Activated T-cell treated with anti-CD3 and anti-CD28 coated beads, Interleukin-2, amount 50 U/mL, for 72 hours (primary cell): Measurements from ENCODE around the gene MAP7D2. TPM values are rescaled to one million over a fixed set of nuclear protein-coding genes. Genes with fewer than 3 reads are reported as not detected.
A peak's percentile ranks its signal among the peaks of the same experiment; 100 is the strongest.

Experiments used
- ATAC-seq, 2 donors: fragments of 150-1000 bp; cut with Tn5 transposase; replicated peaks in 1 of 2; 2 replicates each; pipeline ENCODE4 v1.10.0; 2021; ENCODE audit warnings: moderate library complexity in 2 of 2, mild to moderate bottlenecking in 1 of 2
- DNase-seq, 2 donors: peaks; one replicate each; pipeline ENCODE4 v3.0.0; 2021 to 2022; ENCODE audit warnings: mixed read lengths in 1 of 2
- H3K27ac Mint-ChIP-seq: one replicate; pipeline ENCODE4 v1.8.0; 2022; ENCODE audit warnings: mild to moderate bottlenecking, moderate library complexity, mixed read lengths
- H3K27me3 Mint-ChIP-seq: one replicate; pipeline ENCODE4 v1.8.0; 2022; ENCODE audit warnings: low read depth, mixed read lengths
- H3K36me3 Mint-ChIP-seq, 2 donors: one replicate each; pipeline ENCODE4 v1.8.0; 2022; ENCODE audit warnings: mixed read lengths in 2 of 2, mild to moderate bottlenecking in 1 of 2; ENCODE audit not compliant: insufficient read depth in 2 of 2
- H3K4me1 Mint-ChIP-seq: one replicate; pipeline ENCODE4 v1.8.0; 2022; ENCODE audit warnings: low read depth, mixed read lengths
- H3K4me3 Mint-ChIP-seq, 2 donors: one replicate each; pipeline ENCODE4 v1.8.0; 2022; ENCODE audit warnings: mild to moderate bottlenecking in 2 of 2, mixed read lengths in 2 of 2, moderate library complexity in 2 of 2
- H3K9me3 Mint-ChIP-seq, 2 donors: one replicate each; pipeline ENCODE4 v1.8.0; 2022; ENCODE audit warnings: mixed read lengths in 2 of 2
- total RNA-seq, 2 donors: library from RNA; stranded (reverse); gene quantifications; one replicate each; pipeline ENCODE4 v1.2.3, GENCODE V29; 2022

MAP7D2 gene
- total RNA-seq, 2 donors from 2014 or later = 0.12 to 0.96 TPM

DNA sequence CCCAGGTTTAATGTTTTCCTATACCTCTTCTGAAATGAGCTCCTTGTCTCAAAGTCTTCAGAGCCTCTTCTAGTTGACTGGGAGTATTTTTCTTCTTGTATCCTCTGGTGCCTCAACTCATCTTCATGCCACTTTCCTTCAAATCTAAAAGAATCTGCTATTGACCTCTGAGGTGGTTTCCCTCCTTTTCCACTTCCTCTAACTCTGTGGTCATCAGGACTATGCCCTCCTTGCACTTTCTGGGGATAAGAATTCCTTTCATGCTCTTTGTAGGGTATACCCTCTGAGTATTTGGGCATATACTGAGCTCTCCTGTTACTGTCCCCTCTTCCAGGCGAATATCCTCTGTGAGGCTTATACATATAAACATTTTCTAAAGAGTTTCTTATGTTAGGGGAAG lies 150.7 kb downstream of the MAP7D2 start:
- H3K27me3 Mint-ChIP-seq = no peaks in the 10 kb centered on the region
- ATAC-seq (no peak), DNase-seq (no peak)
- H3K4me1 Mint-ChIP-seq = peaks cover 24% of the 10 kb centered on the region
- peaks cover 3 to 4% of the 10 kb centered on the region in 2 donors for H3K36me3 Mint-ChIP-seq
- H3K27ac Mint-ChIP-seq = no peak overlapping the region
- H3K9me3 Mint-ChIP-seq = no peaks in the 10 kb centered on the region
- H3K4me3 Mint-ChIP-seq = no peak overlapping the region

DNA sequence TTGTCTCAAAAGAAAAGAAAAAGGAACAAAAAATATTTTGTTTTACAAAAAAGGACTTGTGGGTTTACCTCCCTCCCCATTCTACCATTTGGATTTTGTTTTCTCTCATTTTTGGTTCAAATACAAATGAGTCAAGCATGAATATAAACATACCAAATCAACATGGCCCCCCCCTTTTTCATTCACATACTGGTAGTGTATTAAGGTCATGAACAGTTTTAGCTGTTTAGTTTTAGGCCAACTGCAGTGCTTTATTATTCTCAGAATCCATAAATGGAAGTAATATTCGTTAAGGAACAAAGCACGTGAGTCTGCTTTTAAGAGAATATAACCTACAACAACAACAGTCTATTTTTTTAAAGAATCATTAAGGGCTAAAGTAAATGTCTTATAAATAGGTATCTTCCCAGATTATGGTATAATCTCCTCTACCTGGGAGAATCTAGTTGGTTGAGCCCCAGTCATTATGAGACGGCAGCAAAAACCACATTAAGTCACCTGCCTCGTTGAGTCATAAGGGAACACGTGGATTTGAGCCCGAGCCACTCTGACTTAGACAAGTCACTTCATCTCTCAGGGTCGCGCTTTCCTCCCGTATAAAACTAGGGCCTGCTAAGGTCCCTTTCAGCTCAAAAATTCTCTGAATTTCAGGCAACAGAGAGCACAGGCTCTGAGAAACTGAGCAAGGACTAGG lies 152.5 kb downstream of the MAP7D2 start:
- DNase-seq = peak; percentile 54 to 72
- Mint-ChIP-seq H3K27me3 (no peaks in the 10 kb centered on the region), H3K27ac (no peak overlapping the region), H3K4me1 (peaks cover 24% of the 10 kb centered on the region), H3K36me3 (peaks cover 3 to 4% of the 10 kb centered on the region in 2 donors), H3K9me3 (no peaks in the 10 kb centered on the region), H3K4me3 (peak overlapping the region in 1 of 2 donors; percentile 53)
- ATAC-seq = peak; percentile 98 to 100

DNA sequence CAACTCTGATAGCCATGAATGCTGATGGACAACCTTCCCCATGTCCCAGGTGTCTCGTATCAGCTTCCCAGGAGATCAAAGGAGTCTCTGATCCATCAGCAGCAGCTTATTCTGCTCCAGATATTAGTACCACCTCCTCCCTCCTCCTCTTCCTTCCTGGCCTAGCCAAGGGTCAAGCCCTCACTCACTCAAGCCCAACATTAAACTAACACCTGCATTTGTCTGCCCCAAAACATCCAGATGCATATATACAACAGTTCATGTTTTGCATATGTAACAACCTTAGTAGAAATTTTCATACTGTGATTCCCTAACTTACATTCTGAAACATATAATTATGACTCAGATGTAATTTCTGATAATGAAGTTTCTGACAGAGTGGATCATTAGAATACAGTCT lies 155.8 kb downstream of the MAP7D2 start:
- Mint-ChIP-seq H3K27ac (no peak overlapping the region), H3K9me3 (no peaks in the 10 kb centered on the region), H3K36me3 (peaks cover under 1 to 3% of the 10 kb centered on the region in 2 donors), H3K4me3 (no peak overlapping the region), H3K27me3 (peaks cover 7% of the 10 kb centered on the region), H3K4me1 (peaks cover 21% of the 10 kb centered on the region)
- no peak for ATAC-seq
- no peak for DNase-seq

DNA sequence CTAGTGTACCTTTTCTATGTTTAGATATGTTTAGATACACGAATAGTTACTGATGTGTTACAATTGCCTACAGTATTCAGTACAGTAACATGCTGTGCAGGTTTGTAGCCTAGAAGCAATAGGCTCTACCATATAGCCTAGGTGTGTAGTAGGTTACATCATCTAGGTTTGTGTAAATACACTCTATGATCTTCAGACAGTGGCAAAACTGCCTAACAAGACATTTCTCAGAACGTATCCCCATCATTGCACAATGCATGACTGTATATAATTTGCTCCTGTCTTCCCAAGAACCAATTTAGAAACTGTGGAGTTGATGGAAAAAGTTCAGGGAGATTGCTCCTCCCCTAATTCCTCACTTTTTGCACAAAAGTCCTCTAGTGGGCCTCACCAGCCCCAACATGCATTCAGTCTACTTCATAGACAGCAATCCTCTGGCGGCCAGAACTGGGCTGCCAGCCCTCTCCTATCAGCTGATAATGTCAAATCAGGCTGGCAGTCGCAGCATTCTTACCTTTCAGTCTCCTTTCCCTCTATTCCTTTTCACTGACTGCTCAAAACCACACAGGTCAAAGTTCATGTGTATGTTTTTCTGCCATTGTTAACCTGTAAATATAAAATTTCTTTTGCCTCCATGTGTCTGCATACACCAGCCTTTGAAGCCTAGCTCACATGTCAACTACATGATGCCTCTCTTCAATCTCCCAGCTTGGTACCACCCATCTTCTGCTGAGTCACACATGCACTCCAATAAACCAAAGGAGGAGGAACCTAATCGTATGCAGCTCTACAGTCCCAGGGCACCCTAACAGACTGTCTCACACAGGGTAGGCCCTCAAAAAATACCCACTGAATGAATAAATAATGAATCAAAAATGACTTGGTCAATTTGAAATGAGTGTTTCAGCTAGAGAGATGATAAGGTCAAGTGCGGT lies 157.9 kb downstream of the MAP7D2 start:
- no peak for DNase-seq
- H3K4me1 Mint-ChIP-seq = peaks cover 5% of the 10 kb centered on the region

DNA sequence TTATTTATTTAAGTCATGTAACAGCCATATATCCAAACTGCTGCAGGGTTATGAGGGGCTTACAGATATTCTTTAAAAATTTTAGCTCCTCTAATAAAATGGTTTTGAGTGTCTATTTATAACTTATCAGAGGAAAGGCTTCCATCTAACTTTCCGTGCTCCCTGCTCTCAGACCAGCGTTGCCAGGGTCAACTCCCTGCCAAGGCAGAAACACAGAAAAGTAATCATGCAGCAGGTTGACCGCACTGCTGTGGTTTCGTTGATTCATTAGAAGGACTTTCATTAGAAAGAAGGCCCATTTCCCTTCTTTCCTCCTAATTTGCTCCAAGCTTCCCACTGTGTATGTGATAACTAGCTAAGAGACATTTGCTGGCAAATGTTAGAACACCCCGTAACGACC lies 159.8 kb downstream of the MAP7D2 start:
- ATAC-seq (no peak), DNase-seq (no peak)
- Mint-ChIP-seq H3K36me3 (peaks cover 0 to 2% of the 10 kb centered on the region in 2 donors), H3K27me3 (peaks cover 7% of the 10 kb centered on the region), H3K27ac (no peak overlapping the region), H3K9me3 (no peaks in the 10 kb centered on the region), H3K4me1 (no peaks in the 10 kb centered on the region), H3K4me3 (no peak overlapping the region)

More for the DNA sequence above, 157.9 kb downstream of the MAP7D2 start:
- no peak overlapping the region for H3K27ac Mint-ChIP-seq
- peaks cover 7% of the 10 kb centered on the region for H3K27me3 Mint-ChIP-seq
- H3K4me3 Mint-ChIP-seq = no peak overlapping the region
- H3K9me3 Mint-ChIP-seq = no peaks in the 10 kb centered on the region
- peaks cover 0 to 3% of the 10 kb centered on the region in 2 donors for H3K36me3 Mint-ChIP-seq
- no peak for ATAC-seq

Other genes starting within 250 kb of the MAP7D2 start
- 100 to 1,000 TPM in 1 of 2 donors, 10 to 100 TPM in 1; 93.3 to 106 TPM for gene SH3KBP1, start 229.3 kb downstream of the MAP7D2 start, total RNA-seq
- 10 to 100 TPM in 1 of 2 donors, 1 to 10 TPM in 1; 7.7 to 11.8 TPM for gene BCLAF3, start 125.8 kb downstream of the MAP7D2 start, total RNA-seq
- gene EIF1AX, start 24.9 kb upstream of the MAP7D2 start, total RNA-seq = 100 to 1,000 TPM in 1 of 2 donors, 10 to 100 TPM in 1; 66.1 to 117 TPM
- gene RPS6KA3, start 150.0 kb upstream of the MAP7D2 start, total RNA-seq = 10 to 100 TPM; 49.4 to 54.4 TPM